Loucy (cell line): ENCODE results near the gene OLFM3.

ENCODE experiments used
- H2AFZ ChIP-seq: fragments of 200-600 bp; sonication (generic); 2 replicates; pipeline ENCODE4 v1.6.0; 2016; ENCODE audit warnings: antibody characterized with exemption, mild to moderate bottlenecking, low read length, moderate library complexity
- H3F3A ChIP-seq: fragments of 200-600 bp; 2 replicates; pipeline ENCODE4 v1.6.0; 2016; ENCODE audit warnings: antibody characterized with exemption, low read depth, mild to moderate bottlenecking
- H3K27me3 ChIP-seq: fragments of 200-600 bp; sonication (generic); 2 replicates; pipeline ENCODE4 v1.6.1; 2014; ENCODE audit warnings: low read length, mild to moderate bottlenecking; ENCODE audit not compliant: insufficient read depth, poor library complexity, severe bottlenecking
- H3K36me3 ChIP-seq: fragments of 200-600 bp; sonication (generic); 2 replicates; pipeline ENCODE4 v1.6.1; 2016; ENCODE audit warnings: low read length; ENCODE audit not compliant: insufficient read depth
- H3K4me1 ChIP-seq: fragments of 200-600 bp; sonication (generic); 2 replicates; pipeline ENCODE4 v1.5.1; 2014; ENCODE audit warnings: low read length, mild to moderate bottlenecking; ENCODE audit not compliant: insufficient read depth, poor library complexity, severe bottlenecking
- H3K4me2 ChIP-seq: fragments of 200-600 bp; sonication (generic); 2 replicates; pipeline ENCODE4 v1.6.0; 2014; ENCODE audit warnings: antibody characterized with exemption, low read length, low read depth, mild to moderate bottlenecking; ENCODE audit not compliant: poor library complexity, severe bottlenecking
- H3K4me3 ChIP-seq: fragments of 200-600 bp; sonication (generic); 2 replicates; pipeline ENCODE4 v1.5.1; 2014; ENCODE audit warnings: low read length, mild to moderate bottlenecking, mixed read lengths; ENCODE audit not compliant: poor library complexity, severe bottlenecking
- H3K79me2 ChIP-seq: fragments of 200-600 bp; sonication (generic); 2 replicates; pipeline ENCODE4 v1.6.1; 2014; ENCODE audit warnings: low read length; ENCODE audit not compliant: insufficient read depth
- H3K9ac ChIP-seq: fragments of 200-600 bp; sonication (generic); 2 replicates; pipeline ENCODE4 v1.6.0; 2014; ENCODE audit warnings: mild to moderate bottlenecking, low read depth, low read length, moderate library complexity; ENCODE audit not compliant: poor library complexity, severe bottlenecking
- H3K9me2 ChIP-seq: fragments of 200-600 bp; sonication (generic); replicated peaks from 2 replicates; pipeline ENCODE4 v1.6.1; 2016; ENCODE audit warnings: low read depth, low read length, mixed read lengths
- H3K9me3 ChIP-seq: fragments of 200-600 bp; sonication (generic); 2 replicates; pipeline ENCODE4 v1.6.1; 2014; ENCODE audit warnings: mild to moderate bottlenecking, antibody characterized with exemption, low read length, low read depth; ENCODE audit not compliant: insufficient read depth
- H4K20me1 ChIP-seq: fragments of 200-600 bp; sonication (generic); 2 replicates; pipeline ENCODE4 v1.6.0; 2014; ENCODE audit warnings: antibody characterized with exemption, low read length, mild to moderate bottlenecking; ENCODE audit not compliant: insufficient read depth, poor library complexity, severe bottlenecking
- CTCF ChIP-seq: fragments of 200-600 bp; sonication (generic); conservative IDR thresholded peaks from 2 replicates; pipeline ENCODE4 v1.5.1; 2014; ENCODE audit warnings: mild to moderate bottlenecking, antibody characterized with exemption, low read length
- EZH2phosphoT487 ChIP-seq: fragments of 200-600 bp; IDR thresholded peaks from 2 replicates; pipeline ENCODE4 v1.6.1; 2018; ENCODE audit warnings: antibody characterized with exemption, mild to moderate bottlenecking, moderate library complexity, borderline replicate concordance

OLFM3 gene

GRCh38 chr1:101975371-101975770 lies 21.4 kb downstream of the OLFM3 start:
- Histone ChIP-seq H4K20me1 (no peaks in the 10 kb centered on the region), H3K4me3 (no peak overlapping the region), H2AFZ (no peak overlapping the region), H3K36me3 (no peaks in the 10 kb centered on the region), H3K9ac (no peak overlapping the region), H3K27me3 (no peaks in the 10 kb centered on the region), H3K9me2 (no peaks in the 10 kb centered on the region), H3K4me1 (no peaks in the 10 kb centered on the region), H3K9me3 (no peaks in the 10 kb centered on the region), H3F3A (no peaks in the 10 kb centered on the region), H3K4me2 (no peak overlapping the region), H3K79me2 (no peaks in the 10 kb centered on the region)
- TF ChIP-seq EZH2phosphoT487 (no peak), CTCF (no peak)

- Histone ChIP-seq H3K9me2 (no peaks in the 10 kb centered on the region), H3K9me3 (no peaks in the 10 kb centered on the region), H2AFZ (no peak overlapping the region), H3K4me2 (no peak overlapping the region), H3F3A (no peaks in the 10 kb centered on the region), H3K9ac (no peak overlapping the region), H3K79me2 (no peaks in the 10 kb centered on the region), H3K36me3 (no peaks in the 10 kb centered on the region), H3K27me3 (no peaks in the 10 kb centered on the region), H4K20me1 (no peaks in the 10 kb centered on the region), H3K4me3 (no peak overlapping the region), H3K4me1 (no peaks in the 10 kb centered on the region)
- no peak for TF ChIP-seq CTCF
- no peak for TF ChIP-seq EZH2phosphoT487
Measured at GRCh38 chr1:101974599-101975274, 22.0 kb downstream of the OLFM3 start.

- H3K27me3 ChIP-seq = no peaks in the 10 kb centered on the region
- H3K9ac ChIP-seq = no peak overlapping the region
- no peaks in the 10 kb centered on the region for H3K9me2 ChIP-seq
- no peaks in the 10 kb centered on the region for H3F3A ChIP-seq
- H4K20me1 ChIP-seq = no peaks in the 10 kb centered on the region
- H3K4me1 ChIP-seq = no peaks in the 10 kb centered on the region
- H3K79me2 ChIP-seq = no peaks in the 10 kb centered on the region
- H3K4me3 ChIP-seq = no peak overlapping the region
- peak; percentile 67 for TF ChIP-seq CTCF
- no peak for TF ChIP-seq EZH2phosphoT487
- H3K9me3 ChIP-seq = no peaks in the 10 kb centered on the region
- H2AFZ ChIP-seq = no peak overlapping the region
- no peak overlapping the region for H3K4me2 ChIP-seq
- H3K36me3 ChIP-seq = no peaks in the 10 kb centered on the region
Measured at GRCh38 chr1:101971304-101971703, 25.4 kb downstream of the OLFM3 start.
